OCI-LY7 (cell line): Measurements from ENCODE around the gene TNN.

Source experiments
- EZH2phosphoT487 ChIP-seq: fragments of 200-600 bp; sonication (generic); IDR thresholded peaks from 2 replicates; pipeline ENCODE4 v1.6.1; 2018; ENCODE audit warnings: low read depth, borderline replicate concordance, mild to moderate bottlenecking, mixed run types, antibody characterized with exemption, low read length, moderate library complexity, mixed read lengths
- TF ChIP-seq, protein P1 (sequence below): fragments of 200-600 bp; sonication (generic); conservative IDR thresholded peaks from 2 replicates; pipeline ENCODE4 v1.5.1; 2014; ENCODE audit warnings: mild to moderate bottlenecking, antibody characterized with exemption, low read length, moderate library complexity, mixed read lengths

DNA sequence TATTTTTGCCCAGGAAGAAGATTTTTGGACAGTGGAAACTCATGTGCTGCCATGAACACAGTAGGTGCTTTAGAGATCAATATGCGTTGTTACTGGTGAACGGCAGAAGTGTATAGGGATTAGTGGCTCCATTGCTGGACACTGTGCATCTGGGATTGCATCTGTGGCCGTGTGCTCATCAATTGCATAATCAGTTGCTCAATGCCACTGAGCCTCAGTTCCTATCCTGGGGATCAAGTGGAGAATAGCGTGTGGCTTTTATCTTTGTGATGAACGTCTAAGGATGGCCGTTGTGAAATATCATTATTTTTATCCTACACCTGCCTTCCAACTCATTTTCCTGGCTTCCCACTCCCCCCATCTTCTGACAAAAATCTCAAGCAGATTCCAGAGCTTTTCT, 5.4 kb downstream of the TNN start:
- TF ChIP-seq, protein P1, sequence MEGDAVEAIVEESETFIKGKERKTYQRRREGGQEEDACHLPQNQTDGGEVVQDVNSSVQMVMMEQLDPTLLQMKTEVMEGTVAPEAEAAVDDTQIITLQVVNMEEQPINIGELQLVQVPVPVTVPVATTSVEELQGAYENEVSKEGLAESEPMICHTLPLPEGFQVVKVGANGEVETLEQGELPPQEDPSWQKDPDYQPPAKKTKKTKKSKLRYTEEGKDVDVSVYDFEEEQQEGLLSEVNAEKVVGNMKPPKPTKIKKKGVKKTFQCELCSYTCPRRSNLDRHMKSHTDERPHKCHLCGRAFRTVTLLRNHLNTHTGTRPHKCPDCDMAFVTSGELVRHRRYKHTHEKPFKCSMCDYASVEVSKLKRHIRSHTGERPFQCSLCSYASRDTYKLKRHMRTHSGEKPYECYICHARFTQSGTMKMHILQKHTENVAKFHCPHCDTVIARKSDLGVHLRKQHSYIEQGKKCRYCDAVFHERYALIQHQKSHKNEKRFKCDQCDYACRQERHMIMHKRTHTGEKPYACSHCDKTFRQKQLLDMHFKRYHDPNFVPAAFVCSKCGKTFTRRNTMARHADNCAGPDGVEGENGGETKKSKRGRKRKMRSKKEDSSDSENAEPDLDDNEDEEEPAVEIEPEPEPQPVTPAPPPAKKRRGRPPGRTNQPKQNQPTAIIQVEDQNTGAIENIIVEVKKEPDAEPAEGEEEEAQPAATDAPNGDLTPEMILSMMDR = no peak
- TF ChIP-seq EZH2phosphoT487 = no peak
